HG02588 (cell line): Measurements from ENCODE around the gene TAOK3.
"Not testable (repeated sequence)": the region's sequence is repeated elsewhere in the genome, so short reads cannot be mapped to it uniquely, and the experiment has no call there.

ENCODE experiments used
- ATAC-seq: cut with Tn5 transposase; IDR thresholded peaks from one replicate; pipeline ENCODE4 v1.9.1; 2021; ENCODE audit warnings: mild to moderate bottlenecking, moderate library complexity; ENCODE audit not compliant: unreplicated experiment

TAOK3 gene

GRCh38 chr12:118374126-118374725 lies 1.5 kb upstream of the TAOK3 start:
- ATAC-seq: no peak

GRCh38 chr12:118373616-118374015 lies 909 bp upstream of the TAOK3 start:
- ATAC-seq: no peak

- ATAC-seq: no peak
Observed at GRCh38 chr12:118371321-118372282, 1.1 kb downstream of the TAOK3 start.

GRCh38 chr12:118370601-118371000 lies 2.1 kb downstream of the TAOK3 start:
- ATAC-seq: no peak

- ATAC-seq: no peak
Observed at GRCh38 chr12:118368821-118369220, 3.9 kb downstream of the TAOK3 start.

- no peak for ATAC-seq
Observed at GRCh38 chr12:118361889-118362288, 10.8 kb downstream of the TAOK3 start.

- ATAC-seq: no peak
Observed at GRCh38 chr12:118361092-118361404, 11.7 kb downstream of the TAOK3 start.

GRCh38 chr12:118359541-118359915 lies 13.2 kb downstream of the TAOK3 start:
- ATAC-seq: no peak

GRCh38 chr12:118358612-118359540 lies 13.8 kb downstream of the TAOK3 start:
- no peak for ATAC-seq

- no peak for ATAC-seq
Observed at GRCh38 chr12:118358008-118358359, 14.7 kb downstream of the TAOK3 start.

GRCh38 chr12:118357257-118358007 lies 15.3 kb downstream of the TAOK3 start:
- no peak for ATAC-seq

GRCh38 chr12:118356809-118357256 lies 15.9 kb downstream of the TAOK3 start:
- no peak for ATAC-seq

- no peak for ATAC-seq
Observed at GRCh38 chr12:118355843-118356242, 16.9 kb downstream of the TAOK3 start.

GRCh38 chr12:118354903-118355302 lies 17.8 kb downstream of the TAOK3 start:
- no peak for ATAC-seq

- not testable (repeated sequence) for ATAC-seq
Observed at GRCh38 chr12:118354503-118354902, 18.2 kb downstream of the TAOK3 start.

GRCh38 chr12:118353721-118354120 lies 19.0 kb downstream of the TAOK3 start:
- ATAC-seq: no peak

GRCh38 chr12:118350908-118351559 lies 21.7 kb downstream of the TAOK3 start:
- ATAC-seq: no peak

- ATAC-seq: no peak
Observed at GRCh38 chr12:118347916-118348315, 24.8 kb downstream of the TAOK3 start.

GRCh38 chr12:118346895-118347294 lies 25.8 kb downstream of the TAOK3 start:
- ATAC-seq: peak; percentile 49

- ATAC-seq: no peak
Observed at GRCh38 chr12:118345355-118345754, 27.4 kb downstream of the TAOK3 start.
